OCI-LY7 (cell line): ENCODE measurements around the gene HTATSF1. TPM values are rescaled to one million over a fixed set of nuclear protein-coding genes. Genes with fewer than 3 reads are reported as not detected.

Experiments
- BruUV-seq: library from RNA; stranded (reverse); fragments of 400-500 nt; replicated peaks from 2 replicates; lab custom pipeline; 2021; lab: Mats Ljungman, UMichigan
- CTCF ChIA-PET: fragments of 300-600 bp; sonication (Branson Sonifier 250); formaldehyde crosslinking; loops from one replicate; lab custom pipeline; 2022; ENCODE audit warnings: antibody characterized with exemption; ENCODE audit not compliant: unreplicated experiment; lab: Charles Lee
- POLR2A ChIA-PET: fragments of 300-600 bp; sonication (Branson Sonifier 250); formaldehyde crosslinking; loops from one replicate; lab custom pipeline; 2022; ENCODE audit warnings: antibody characterized with exemption; lab: Charles Lee
- DNase-seq: peaks from one replicate; pipeline ENCODE4 v3.0.0-alpha.2; 2015; ENCODE audit warnings: low spot score
- H2AFZ ChIP-seq: fragments of 200-600 bp; sonication (generic), shearing (Covaris generic); 2 replicates; pipeline ENCODE4 v1.6.1; 2014; ENCODE audit warnings: mild to moderate bottlenecking, antibody characterized with exemption, low read length, moderate library complexity
- H3K27ac ChIP-seq: fragments of 200-600 bp; sonication (generic); 2 replicates; pipeline ENCODE4 v1.5.1; 2014; ENCODE audit warnings: mixed run types, low read depth, mild to moderate bottlenecking, moderate library complexity, low read length, inconsistent platforms; ENCODE audit not compliant: poor library complexity, severe bottlenecking
- H3K36me3 ChIP-seq: fragments of 200-600 bp; sonication (generic); 2 replicates; pipeline ENCODE4 v1.6.1; 2014; ENCODE audit warnings: mild to moderate bottlenecking, antibody characterized with exemption, low read length, moderate library complexity, mixed read lengths; ENCODE audit not compliant: insufficient read depth
- H3K4me1 ChIP-seq: fragments of 200-600 bp; sonication (generic); 2 replicates; pipeline ENCODE4 v1.5.1; 2014; ENCODE audit warnings: mild to moderate bottlenecking, low read length; ENCODE audit not compliant: insufficient read depth, poor library complexity, severe bottlenecking
- H3K4me2 ChIP-seq: fragments of 200-600 bp; sonication (generic); 2 replicates; pipeline ENCODE4 v1.6.1; 2014; ENCODE audit warnings: mild to moderate bottlenecking, low read length
- H3K4me3 ChIP-seq: fragments of 200-600 bp; sonication (generic); 2 replicates; pipeline ENCODE4 v1.5.1; 2014; ENCODE audit warnings: mild to moderate bottlenecking, low read depth, low read length; ENCODE audit not compliant: poor library complexity, severe bottlenecking
- H3K79me2 ChIP-seq: fragments of 200-600 bp; sonication (generic); 2 replicates; pipeline ENCODE4 v1.6.1; 2016; ENCODE audit warnings: low read depth, mild to moderate bottlenecking, low read length, moderate library complexity, mixed read lengths; ENCODE audit not compliant: insufficient read depth
- H3K9me2 ChIP-seq: fragments of 200-600 bp; sonication (generic); 2 replicates; pipeline ENCODE4 v1.6.1; 2016; ENCODE audit warnings: mild to moderate bottlenecking, low read length, mixed read lengths; ENCODE audit not compliant: insufficient read depth
- H3K9me3 ChIP-seq: fragments of 200-600 bp; sonication (generic); 2 replicates; pipeline ENCODE4 v1.6.1; 2014; ENCODE audit warnings: mild to moderate bottlenecking, mixed run types, low read length, mixed read lengths
- H4K20me1 ChIP-seq: fragments of 200-600 bp; sonication (generic); 2 replicates; pipeline ENCODE4 v1.6.1; 2014; ENCODE audit warnings: mild to moderate bottlenecking, antibody characterized with exemption, low read length, moderate library complexity, mixed read lengths; ENCODE audit not compliant: insufficient read depth
- CTCF ChIP-seq: fragments of 200-600 bp; sonication (generic); conservative IDR thresholded peaks from 2 replicates; pipeline ENCODE4 v1.5.1; 2014; ENCODE audit warnings: mild to moderate bottlenecking, antibody characterized with exemption, low read length, moderate library complexity, mixed read lengths
- EZH2phosphoT487 ChIP-seq: fragments of 200-600 bp; sonication (generic); IDR thresholded peaks from 2 replicates; pipeline ENCODE4 v1.6.1; 2018; ENCODE audit warnings: low read depth, borderline replicate concordance, mild to moderate bottlenecking, mixed run types, antibody characterized with exemption, low read length, moderate library complexity, mixed read lengths
- intact Hi-C: fragments of 100-400 bp; cut with micrococcal nuclease; formaldehyde crosslinking; loops from one replicate; pipeline ENCODE4 v1.10.0; 2022; ENCODE audit not compliant: unreplicated experiment
- microRNA-seq: library from miRNA; unstranded; fragments of <30 nt; microRNA quantifications from one replicate; pipeline ENCODE4 v1.2.0, GENCODE V29; 2022; ENCODE audit warnings: borderline replicate concordance
- small RNA-seq: library from RNA; depleted of rRNA; stranded (forward); fragments of <200 nt; gene quantifications from one replicate; pipeline ENCODE3, GENCODE V24; 2014
- total RNA-seq, 2 experiments: library from RNA; depleted of rRNA in 1 of 2; stranded (reverse); fragments of >200 nt in 1 of 2; shearing (Covaris generic) in 1 of 2; gene quantifications; 2 replicates each; pipeline ENCODE4 v1.2.3, GENCODE V29; 2014 to 2022

The HTATSF1 gene
- total RNA-seq, 2 experiments from 2014 or later, result 39.0 to 58.1 TPM

GRCh38 chrX:136555694-136556093 lies 58.3 kb downstream of the HTATSF1 start:
- Histone ChIP-seq H3K4me1 (no peaks in the 10 kb centered on the region), H3K4me3 (no peak overlapping the region), H3K79me2 (no peaks in the 10 kb centered on the region), H3K4me2 (no peak overlapping the region), H4K20me1 (no peaks in the 10 kb centered on the region), H3K9me3 (no peaks in the 10 kb centered on the region), H2AFZ (no peak overlapping the region), H3K36me3 (no peaks in the 10 kb centered on the region), H3K27ac (no peak overlapping the region), H3K9me2 (no peaks in the 10 kb centered on the region)
- POLR2A ChIA-PET, result interaction anchor here (0.6 kb wide), 1 partner anchor 93 kb away, joined by 3 read pairs; no protein-coding TSS in a partner anchor
- intact Hi-C loops, result no loop called here
- BruUV-seq, result no TSS peak
- CTCF ChIA-PET, result no interaction called here
- no peak for TF ChIP-seq EZH2phosphoT487
- TF ChIP-seq CTCF, result no peak
- DNase-seq, result no peak

Small RNA genes lying within 50 kb of the gene (microRNA-seq; reads per million reads assigned to microRNA genes)
- gene MIR934, result not detected

Small RNA genes lying within 50 kb of the gene (small RNA-seq; reads per million reads assigned to genes)
- gene MIR934, result not detected

Other genes with a start within 250 kb of the HTATSF1 start
- 7.7 and 11.9 TPM in 2 replicates for gene MAP7D3, start 246.2 kb upstream of the HTATSF1 start, total RNA-seq (2014; rRNA removed; shearing (Covaris generic))
- gene MAP7D3, start 246.2 kb upstream of the HTATSF1 start, total RNA-seq (2022), result 15.6 and 16.5 TPM in 2 replicates
- not detected in 2 replicates for gene ADGRG4, start 196.6 kb upstream of the HTATSF1 start, total RNA-seq (2014; rRNA removed; shearing (Covaris generic))
- gene ADGRG4, start 196.6 kb upstream of the HTATSF1 start, total RNA-seq (2022), result not detected in 2 replicates
- gene BRS3, start 9.6 kb upstream of the HTATSF1 start, total RNA-seq (2014; rRNA removed; shearing (Covaris generic)), result not detected in 2 replicates
- gene BRS3, start 9.6 kb upstream of the HTATSF1 start, total RNA-seq (2022), result not detected in 2 replicates
- not detected in 2 replicates for gene VGLL1, start 34.6 kb downstream of the HTATSF1 start, total RNA-seq (2014; rRNA removed; shearing (Covaris generic))
- not detected in 2 replicates for gene VGLL1, start 34.6 kb downstream of the HTATSF1 start, total RNA-seq (2022)
- gene CD40LG, start 150.6 kb downstream of the HTATSF1 start, total RNA-seq (2014; rRNA removed; shearing (Covaris generic)), result not detected in 2 replicates
- gene CD40LG, start 150.6 kb downstream of the HTATSF1 start, total RNA-seq (2022), result not detected in 2 replicates